ENCODE results near the gene HINT3.

GRCh38 chr6:125995972-125996580 is 39.5 kb downstream of the HINT3 start:
- TF ChIP-seq CTCF (conservative IDR thresholded peaks at IDR 0.05; ENCODE audit: low read length) (peak; percentile 99), EZH2phosphoT487 (IDR thresholded peaks at IDR 0.05; ENCODE audit: borderline replicate concordance) (no peak)
